T47D (cell line): ENCODE measurements around the gene RNF141.

Experiments used
- DNase-seq, 2 experiments: peaks; one replicate each; pipeline versions ENCODE4 v3.0.0 to v3.0.0-alpha.2; 2011 to 2012; ENCODE audit warnings: low read depth in 1 of 2, low spot score in 1 of 2
- JUND ChIP-seq: IDR thresholded peaks from 2 replicates; pipeline ENCODE4 v1.6.1; 2012; ENCODE audit warnings: low read depth
- in situ Hi-C: cut with HindIII; loops from 2 replicates; pipeline ENCODE4 v1.10.0; 2016; ENCODE audit warnings: low sequenced_read_pairs, low pct_unique_long_range_greater_than_20kb

Gene RNF141

GRCh38 chr11:10572533-10572932 is 31.5 kb upstream of the RNF141 start:
- TF ChIP-seq JUND: no peak
- DNase-seq: no peak
- in situ Hi-C loops: no loop called here

GRCh38 chr11:10568486-10568941 is 27.5 kb upstream of the RNF141 start, which contains the start of gene LYVE1:
LYVE1 (minus strand) TSS chr11:10568665; CDS start chr11:10568532, 133 bp downstream.
- in situ Hi-C loops: no loop called here
- no peak for DNase-seq
- TF ChIP-seq JUND: no peak

- in situ Hi-C loops: no loop called here
- DNase-seq: no peak
- no peak for TF ChIP-seq JUND
These were observed 26.5 kb upstream of the RNF141 start for GRCh38 chr11:10567446-10567845.

- DNase-seq: no peak
- in situ Hi-C loops: no loop called here
- no peak for TF ChIP-seq JUND
These were observed 25.4 kb upstream of the RNF141 start for GRCh38 chr11:10566257-10566957.

- TF ChIP-seq JUND: no peak
- in situ Hi-C loops: no loop called here
- DNase-seq: no peak
These were observed 24.5 kb upstream of the RNF141 start for GRCh38 chr11:10565493-10565892.

GRCh38 chr11:10564696-10565318 is 23.8 kb upstream of the RNF141 start:
- no peak for TF ChIP-seq JUND
- peak in 1 of 2 experiments; percentile 35 for DNase-seq
- in situ Hi-C loops: no loop called here

- DNase-seq: no peak
- no peak for TF ChIP-seq JUND
These were observed 23.0 kb upstream of the RNF141 start for GRCh38 chr11:10564030-10564429.

GRCh38 chr11:10561947-10562346 is 21.0 kb upstream of the RNF141 start:
- in situ Hi-C loops: no loop called here
- TF ChIP-seq JUND: no peak
- no peak for DNase-seq

More at GRCh38 chr11:10564030-10564429, 23.0 kb upstream of the RNF141 start:
- in situ Hi-C loops: no loop called here

GRCh38 chr11:10561043-10561818 is 20.2 kb upstream of the RNF141 start:
- DNase-seq: no peak
- in situ Hi-C loops: no loop called here
- no peak for TF ChIP-seq JUND

- DNase-seq: no peak
- in situ Hi-C loops: no loop called here
- TF ChIP-seq JUND: no peak
These were observed 17.3 kb upstream of the RNF141 start for GRCh38 chr11:10558288-10558687.

- DNase-seq: peak in 1 of 2 experiments; percentile 28
- in situ Hi-C loops: no loop called here
These were observed 15.6 kb upstream of the RNF141 start for GRCh38 chr11:10556590-10556989.

GRCh38 chr11:10551845-10552352 is 10.9 kb upstream of the RNF141 start:
- in situ Hi-C loops: no loop called here
- no peak for TF ChIP-seq JUND
- DNase-seq: no peak

More at GRCh38 chr11:10556590-10556989, 15.6 kb upstream of the RNF141 start:
- TF ChIP-seq JUND: no peak

GRCh38 chr11:10551290-10551592 is 10.3 kb upstream of the RNF141 start:
- in situ Hi-C loops: no loop called here
- TF ChIP-seq JUND: no peak
- DNase-seq: no peak
